ENCODE data around the gene DPP3.

DPP3 gene

GRCh38 chr11:66464916-66465315, 15.3 kb upstream of the DPP3 start:
- DNase-seq: no peak

GRCh38 chr11:66465373-66466224, 14.6 kb upstream of the DPP3 start:
- DNase-seq: no peak

GRCh38 chr11:66466225-66467033, 13.8 kb upstream of the DPP3 start, which contains the start of gene PELI3:
Gene PELI3 (plus strand): TSS chr11:66466905. CDS start chr11:66468129, 1,224 bp downstream.
- DNase-seq: peak; percentile 70 to 81

GRCh38 chr11:66467034-66467659, 13.1 kb upstream of the DPP3 start:
- DNase-seq: no peak

- no peak for DNase-seq
These were observed 12.5 kb upstream of the DPP3 start for GRCh38 chr11:66467756-66468155.

- no peak for DNase-seq
These were observed 11.5 kb upstream of the DPP3 start for GRCh38 chr11:66468691-66469090.

- no peak for DNase-seq
These were observed 10.8 kb upstream of the DPP3 start for GRCh38 chr11:66469441-66469840.

GRCh38 chr11:66470015-66470414, 10.2 kb upstream of the DPP3 start:
- DNase-seq: no peak

- no peak for DNase-seq
These were observed 9.1 kb upstream of the DPP3 start for GRCh38 chr11:66471142-66471541.

- DNase-seq: no peak
These were observed 8.2 kb upstream of the DPP3 start for GRCh38 chr11:66472054-66472453.

- no peak for DNase-seq
These were observed 7.1 kb upstream of the DPP3 start for GRCh38 chr11:66473167-66473566.

GRCh38 chr11:66473608-66474515, 6.4 kb upstream of the DPP3 start:
- no peak for DNase-seq

- DNase-seq: no peak
These were observed 4.7 kb upstream of the DPP3 start for GRCh38 chr11:66475349-66476172.

- DNase-seq: no peak
These were observed 3.9 kb upstream of the DPP3 start for GRCh38 chr11:66476173-66476840.

- no peak for DNase-seq
These were observed 3.4 kb upstream of the DPP3 start for GRCh38 chr11:66476841-66477251.

GRCh38 chr11:66477263-66478201, 2.7 kb upstream of the DPP3 start:
- no peak for DNase-seq

GRCh38 chr11:66478729-66479393, 1.4 kb upstream of the DPP3 start:
- peak in 1 of 2 experiments; percentile 21 for DNase-seq

- DNase-seq: peak in 1 of 2 experiments; percentile 70
These were observed 679 bp upstream of the DPP3 start for GRCh38 chr11:66479394-66480116.

All from NCI-H1930 (cell line).